H9 (cell line): ENCODE data around the gene TMEM240. TPM values are rescaled to one million over a fixed set of nuclear protein-coding genes. Genes with fewer than 3 reads are reported as not detected.

ENCODE experiments used
- DNase-seq: peaks from one replicate; pipeline ENCODE4 v3.0.0-alpha.2; 2017
- H2AFZ ChIP-seq: one replicate; pipeline ENCODE4 v1.6.1; 2013; ENCODE audit warnings: mild to moderate bottlenecking, low read length, control low read depth, moderate library complexity
- H2AK5ac ChIP-seq: 2 replicates; pipeline ENCODE4 v1.6.1; 2013; ENCODE audit warnings: low read length, control low read depth, mixed read lengths; ENCODE audit not compliant: insufficient read length
- H2BK120ac ChIP-seq: one replicate; pipeline ENCODE4 v1.6.1; 2013; ENCODE audit warnings: low read depth, mild to moderate bottlenecking, low read length, control low read depth, inconsistent platforms; ENCODE audit not compliant: poor library complexity, severe bottlenecking
- H2BK12ac ChIP-seq: 2 replicates; pipeline ENCODE4 v1.6.1; 2013; ENCODE audit warnings: low read length, control low read depth, mixed read lengths, low read depth; ENCODE audit not compliant: insufficient read length
- H2BK15ac ChIP-seq: 2 replicates; pipeline ENCODE4 v1.6.1; 2013; ENCODE audit warnings: low read depth, low read length, control low read depth
- H2BK20ac ChIP-seq: one replicate; pipeline ENCODE4 v1.6.1; 2013; ENCODE audit warnings: low read depth, mild to moderate bottlenecking, low read length, control low read depth, inconsistent platforms; ENCODE audit not compliant: poor library complexity, severe bottlenecking
- H2BK5ac ChIP-seq: 2 replicates; pipeline ENCODE4 v1.6.1; 2013; ENCODE audit warnings: low read length, control low read depth, mixed read lengths; ENCODE audit not compliant: insufficient read length
- H3K14ac ChIP-seq: 2 replicates; pipeline ENCODE4 v1.6.1; 2013; ENCODE audit warnings: low read length, control low read depth; ENCODE audit not compliant: insufficient read depth
- H3K18ac ChIP-seq: 2 replicates; pipeline ENCODE4 v1.6.1; 2013; ENCODE audit warnings: low read depth, mild to moderate bottlenecking, mixed read lengths, low read length, control low read depth; ENCODE audit not compliant: insufficient read length
- H3K23ac ChIP-seq: 2 replicates; pipeline ENCODE4 v1.6.1; 2013; ENCODE audit warnings: low read length, control low read depth, mixed read lengths, low read depth; ENCODE audit not compliant: insufficient read length
- H3K23me2 ChIP-seq: 2 replicates; pipeline ENCODE4 v1.6.1; 2013; ENCODE audit warnings: low read depth, mild to moderate bottlenecking, mixed read lengths, low read length, control low read depth; ENCODE audit not compliant: insufficient read length, poor library complexity, severe bottlenecking
- H3K27ac ChIP-seq: 2 replicates; pipeline ENCODE4 v1.5.1; 2013; ENCODE audit warnings: low read length, control low read depth, mixed read lengths, low read depth; ENCODE audit not compliant: insufficient read length
- H3K27me3 ChIP-seq: 2 replicates; pipeline ENCODE4 v1.6.1; 2013; ENCODE audit warnings: low read length, control low read depth, inconsistent platforms; ENCODE audit not compliant: insufficient read depth
- H3K4ac ChIP-seq: 2 replicates; pipeline ENCODE4 v1.6.1; 2013; ENCODE audit warnings: low read depth, mild to moderate bottlenecking, control low read depth, inconsistent platforms, low read length, moderate library complexity
- H3K4me1 ChIP-seq: 2 replicates; pipeline ENCODE4 v1.6.1; 2013; ENCODE audit warnings: low read length, control low read depth, inconsistent platforms; ENCODE audit not compliant: insufficient read depth
- H3K4me2 ChIP-seq: 2 replicates; pipeline ENCODE4 v1.6.1; 2013; ENCODE audit warnings: low read length, control low read depth, mixed read lengths; ENCODE audit not compliant: insufficient read length, insufficient read depth
- H3K56ac ChIP-seq: 2 replicates; pipeline ENCODE4 v1.6.1; 2013; ENCODE audit warnings: low read depth, mild to moderate bottlenecking, mixed read lengths, low read length, control low read depth; ENCODE audit not compliant: insufficient read length
- H3K79me1 ChIP-seq: 2 replicates; pipeline ENCODE4 v1.6.1; 2013; ENCODE audit warnings: low read depth, mild to moderate bottlenecking, moderate library complexity, low read length, control low read depth, inconsistent platforms; ENCODE audit not compliant: insufficient read depth, poor library complexity, severe bottlenecking
- H3K79me2 ChIP-seq: 2 replicates; pipeline ENCODE4 v1.6.1; 2013; ENCODE audit warnings: low read length, control low read depth, inconsistent platforms; ENCODE audit not compliant: insufficient read depth
- H3K9ac ChIP-seq: 2 replicates; pipeline ENCODE4 v1.6.1; 2013; ENCODE audit warnings: low read length, control low read depth, mixed read lengths; ENCODE audit not compliant: insufficient read length; ENCODE audit errors: extremely low read depth
- H3K9me3 ChIP-seq: one replicate; pipeline ENCODE4 v1.6.1; 2013; ENCODE audit warnings: low read depth, low read length, inconsistent platforms; ENCODE audit not compliant: control insufficient read depth
- H3T11ph ChIP-seq: one replicate; pipeline ENCODE4 v1.6.1; 2013; ENCODE audit warnings: mild to moderate bottlenecking, low read length, control low read depth, inconsistent platforms
- H4K20me1 ChIP-seq: one replicate; pipeline ENCODE4 v1.6.1; 2013; ENCODE audit not compliant: control insufficient read depth, insufficient read length, insufficient read depth
- H4K5ac ChIP-seq: 2 replicates; pipeline ENCODE4 v1.6.1; 2013; ENCODE audit warnings: low read depth, mild to moderate bottlenecking, mixed read lengths, low read length, control low read depth; ENCODE audit not compliant: insufficient read length
- H4K8ac ChIP-seq: replicated peaks from 2 replicates; pipeline ENCODE4 v1.6.1; 2013; ENCODE audit warnings: low read length, control low read depth, mixed read lengths, low read depth; ENCODE audit not compliant: insufficient read length
- H4K91ac ChIP-seq: 2 replicates; pipeline ENCODE4 v1.6.1; 2013; ENCODE audit warnings: low read depth, mild to moderate bottlenecking, moderate library complexity, mixed read lengths, low read length, control low read depth; ENCODE audit not compliant: insufficient read length
- H3K27ac Mint-ChIP-seq, 3 experiments: 2 replicates in 2 of 3; 3 replicates in 1 of 3; pipeline ENCODE4 v1.8.0; 2020 to 2021; ENCODE audit warnings: mixed read lengths in 3 of 3, mild to moderate bottlenecking in 1 of 3, moderate library complexity in 1 of 3
- H3K27me3 Mint-ChIP-seq: 2 replicates; pipeline ENCODE4 v1.8.0; 2021; ENCODE audit warnings: low read depth, mild to moderate bottlenecking, moderate library complexity, mixed read lengths
- H3K36me3 Mint-ChIP-seq, 3 experiments: 2 replicates in 2 of 3; 3 replicates in 1 of 3; pipeline ENCODE4 v1.8.0; 2020 to 2021; ENCODE audit warnings: low read depth in 3 of 3, mixed read lengths in 3 of 3; ENCODE audit not compliant: insufficient read depth in 1 of 3
- H3K4me1 Mint-ChIP-seq, 2 experiments: 2 replicates each; pipeline ENCODE4 v1.8.0; 2020; ENCODE audit warnings: mixed read lengths in 2 of 2
- H3K4me3 Mint-ChIP-seq, 2 experiments: 2 replicates in 1 of 2; 3 replicates in 1 of 2; pipeline ENCODE4 v1.8.0; 2020 to 2021; ENCODE audit warnings: mild to moderate bottlenecking in 2 of 2, mixed read lengths in 2 of 2, moderate library complexity in 1 of 2
- H3K9me3 Mint-ChIP-seq, 2 experiments: 2 replicates in 1 of 2; 3 replicates in 1 of 2; pipeline ENCODE4 v1.8.0; 2020; ENCODE audit warnings: mild to moderate bottlenecking in 2 of 2, mixed read lengths in 2 of 2, moderate library complexity in 1 of 2
- WGBS: extraction: QIAGEN DNeasy Blood & Tissue Kit; methylation state at CpG from one replicate; pipeline ENCODE4 v1.1.7; 2013; ENCODE audit warnings: missing lambda C conversion rate, low lambda C conversion rate, mixed read lengths; ENCODE audit not compliant: insufficient read length; ENCODE audit errors: extremely low coverage; 5-methylcytosine and 5-hydroxymethylcytosine counted together
- total RNA-seq: library from RNA; stranded (reverse); gene quantifications from 2 replicates; pipeline ENCODE4 v1.2.1, GENCODE V29; 2021
- TF ChIP-seq, protein P1 (sequence below): fragments of 200-600 bp; sonication (generic); conservative IDR thresholded peaks from 3 replicates; pipeline ENCODE4 v1.8.0; 2021; ENCODE audit warnings: antibody characterized with exemption, mild to moderate bottlenecking

Gene TMEM240
- total RNA-seq, 1 experiment from 2014 or later, result 8.7 TPM

- Mint-ChIP-seq H3K27me3 (no peaks in the 10 kb centered on the region; the same call in 1 of the 2 replicates), H3K27ac (no peak overlapping the region), H3K4me3 (peak overlapping the region; percentile 52 to 70), H3K4me1 (peaks cover 0 to 4% of the 10 kb centered on the region in 2 experiments; a peak in 2 of 4 replicates), H3K9me3 (no peaks in the 10 kb centered on the region; a peak in 1 of 5 replicates), H3K36me3 (peaks cover 2 to 36% (median 32%) of the 10 kb centered on the region in 3 experiments; a peak in 6 of 7 replicates)
- DNase-seq, result no peak
- no CpG with 5 or more reads among the region's 53 CpGs for WGBS
- Histone ChIP-seq H2BK5ac (no peak overlapping the region), H3K23ac (no peak overlapping the region), H3K18ac (peak overlapping the region; percentile 58), H4K8ac (no peak overlapping the region), H3K9ac (peak overlapping the region; percentile 23), H2BK120ac (no peak overlapping the region), H3K4me1 (no peaks in the 10 kb centered on the region), H2AFZ (no peak overlapping the region), H3K4ac (no peak overlapping the region), H4K91ac (no peak overlapping the region), H3K56ac (no peak overlapping the region), H3K27ac (no peak overlapping the region), H3T11ph (no peak overlapping the region), H2BK15ac (no peak overlapping the region), H2BK12ac (no peak overlapping the region), H2AK5ac (no peak overlapping the region), H3K27me3 (no peaks in the 10 kb centered on the region), H3K79me1 (no peaks in the 10 kb centered on the region), H2BK20ac (no peak overlapping the region), H3K4me2 (peak overlapping the region; percentile 40), H3K9me3 (no peaks in the 10 kb centered on the region), H3K79me2 (no peaks in the 10 kb centered on the region), H3K23me2 (peaks cover 7% of the 10 kb centered on the region), H4K5ac (no peak overlapping the region), H4K20me1 (no peaks in the 10 kb centered on the region), H3K14ac (peak overlapping the region; percentile 41; the same call in 1 of the 2 replicates)
- TF ChIP-seq, protein P1, sequence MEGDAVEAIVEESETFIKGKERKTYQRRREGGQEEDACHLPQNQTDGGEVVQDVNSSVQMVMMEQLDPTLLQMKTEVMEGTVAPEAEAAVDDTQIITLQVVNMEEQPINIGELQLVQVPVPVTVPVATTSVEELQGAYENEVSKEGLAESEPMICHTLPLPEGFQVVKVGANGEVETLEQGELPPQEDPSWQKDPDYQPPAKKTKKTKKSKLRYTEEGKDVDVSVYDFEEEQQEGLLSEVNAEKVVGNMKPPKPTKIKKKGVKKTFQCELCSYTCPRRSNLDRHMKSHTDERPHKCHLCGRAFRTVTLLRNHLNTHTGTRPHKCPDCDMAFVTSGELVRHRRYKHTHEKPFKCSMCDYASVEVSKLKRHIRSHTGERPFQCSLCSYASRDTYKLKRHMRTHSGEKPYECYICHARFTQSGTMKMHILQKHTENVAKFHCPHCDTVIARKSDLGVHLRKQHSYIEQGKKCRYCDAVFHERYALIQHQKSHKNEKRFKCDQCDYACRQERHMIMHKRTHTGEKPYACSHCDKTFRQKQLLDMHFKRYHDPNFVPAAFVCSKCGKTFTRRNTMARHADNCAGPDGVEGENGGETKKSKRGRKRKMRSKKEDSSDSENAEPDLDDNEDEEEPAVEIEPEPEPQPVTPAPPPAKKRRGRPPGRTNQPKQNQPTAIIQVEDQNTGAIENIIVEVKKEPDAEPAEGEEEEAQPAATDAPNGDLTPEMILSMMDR, result no peak
Measured at GRCh38 chr1:1540818-1541628, 599 bp upstream of the TMEM240 start.
